HepG2 (cell line): ENCODE results near the gene ASH1L.
"Not testable (repeated sequence)": the region's sequence is repeated elsewhere in the genome, so short reads cannot be mapped to it uniquely, and the experiment has no call there.

Source experiments
- EP300 ChIP-seq, 3 experiments: sonication (generic) in 1 of 3; formaldehyde crosslinking in 1 of 3; IDR thresholded peaks; 2 replicates each; pipeline versions ENCODE4 v1.5.1 to v1.6.1; 2011 to 2020; ENCODE audit warnings: low read depth in 2 of 3, low read length in 2 of 3, borderline replicate concordance in 1 of 3, improper control_type of control experiment in 1 of 3, mild to moderate bottlenecking in 1 of 3, missing genetic modification reagents in 1 of 3, moderate library complexity in 1 of 3
- FOXA3 ChIP-seq: IDR thresholded peaks from 2 replicates; pipeline ENCODE4 v1.6.1; 2016; ENCODE audit warnings: missing genetic modification reagents, missing compliant biosample characterization
- MAFF ChIP-seq: IDR thresholded peaks from 2 replicates; pipeline ENCODE4 v1.6.1; 2011; ENCODE audit warnings: low read depth, low read length, improper control_type of control experiment
- NCOA1 ChIP-seq: sonication (generic); formaldehyde crosslinking; IDR thresholded peaks from 2 replicates; pipeline ENCODE4 v1.9.0; 2021; ENCODE audit warnings: missing genetic modification reagents
- POLR2A ChIP-seq, 2 experiments: IDR thresholded peaks; 2 replicates each; pipeline ENCODE4 v1.6.1; 2011; ENCODE audit warnings: low read depth in 2 of 2, low read length in 2 of 2, mild to moderate bottlenecking in 1 of 2, moderate library complexity in 1 of 2; ENCODE audit not compliant: insufficient read depth in 1 of 2
- RFX5 ChIP-seq: IDR thresholded peaks from 2 replicates; pipeline ENCODE4 v1.6.1; 2011; ENCODE audit warnings: low read depth, low read length, improper control_type of control experiment
- ZNF777 ChIP-seq: sonication (generic); formaldehyde crosslinking; IDR thresholded peaks from 2 replicates; pipeline ENCODE4 v1.4.0; 2020; ENCODE audit warnings: missing genetic modification reagents
- TF ChIP-seq, protein P1 (sequence below): sonication (generic); formaldehyde crosslinking; IDR thresholded peaks from 2 replicates; pipeline ENCODE4 v1.5.0; 2020; ENCODE audit warnings: mild to moderate bottlenecking, missing genetic modification reagents, moderate library complexity
- TF ChIP-seq, protein P2 (sequence below): sonication (generic); formaldehyde crosslinking; IDR thresholded peaks from 2 replicates; pipeline ENCODE4 v1.5.1; 2020; ENCODE audit warnings: missing genetic modification reagents, mild to moderate bottlenecking, borderline replicate concordance

DNA sequence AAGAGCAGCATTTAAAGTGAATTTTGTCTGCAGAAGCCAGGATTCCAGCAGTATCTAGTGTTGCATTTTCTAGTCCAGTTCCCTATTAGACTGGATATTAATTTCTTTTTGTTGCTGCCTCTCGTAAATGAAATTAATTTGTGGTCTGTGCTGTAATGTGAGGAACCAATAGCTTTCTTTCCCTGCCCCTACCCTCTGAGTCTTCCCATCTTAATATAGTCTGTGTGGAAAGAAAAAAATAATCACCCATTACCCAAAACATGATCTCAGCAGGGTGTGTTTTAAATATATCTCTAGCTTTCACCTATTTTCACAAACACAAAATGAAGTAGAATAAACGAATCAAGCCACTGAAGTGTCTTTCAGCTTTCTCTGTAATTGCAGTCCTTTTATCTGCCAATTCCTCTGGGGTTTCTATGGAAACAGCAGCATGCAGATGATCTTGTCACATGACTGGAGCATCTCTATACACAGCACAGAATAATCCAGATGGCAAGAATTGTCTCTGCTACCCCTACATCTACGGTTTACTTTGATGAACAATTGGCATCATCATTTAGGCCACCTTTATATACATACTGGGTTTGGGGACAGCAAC is 33.4 kb upstream of the ASH1L start:
- not testable (repeated sequence) for TF ChIP-seq EP300 (IDR thresholded peaks at IDR 0.05; ENCODE audit: low read depth in 2 of 2, low read length in 2 of 2); EP300 (CRISPR knock-in tag; IDR thresholded peaks at IDR 0.05; ENCODE audit: borderline replicate concordance); MAFF; ZNF777; FOXA3; POLR2A (IDR thresholded peaks at IDR 0.05; ENCODE audit: insufficient read depth in 1 of 2, low read depth in 2 of 2, low read length in 2 of 2); RFX5; NCOA1 (CRISPR knock-in tag)
- TF ChIP-seq, protein P1, sequence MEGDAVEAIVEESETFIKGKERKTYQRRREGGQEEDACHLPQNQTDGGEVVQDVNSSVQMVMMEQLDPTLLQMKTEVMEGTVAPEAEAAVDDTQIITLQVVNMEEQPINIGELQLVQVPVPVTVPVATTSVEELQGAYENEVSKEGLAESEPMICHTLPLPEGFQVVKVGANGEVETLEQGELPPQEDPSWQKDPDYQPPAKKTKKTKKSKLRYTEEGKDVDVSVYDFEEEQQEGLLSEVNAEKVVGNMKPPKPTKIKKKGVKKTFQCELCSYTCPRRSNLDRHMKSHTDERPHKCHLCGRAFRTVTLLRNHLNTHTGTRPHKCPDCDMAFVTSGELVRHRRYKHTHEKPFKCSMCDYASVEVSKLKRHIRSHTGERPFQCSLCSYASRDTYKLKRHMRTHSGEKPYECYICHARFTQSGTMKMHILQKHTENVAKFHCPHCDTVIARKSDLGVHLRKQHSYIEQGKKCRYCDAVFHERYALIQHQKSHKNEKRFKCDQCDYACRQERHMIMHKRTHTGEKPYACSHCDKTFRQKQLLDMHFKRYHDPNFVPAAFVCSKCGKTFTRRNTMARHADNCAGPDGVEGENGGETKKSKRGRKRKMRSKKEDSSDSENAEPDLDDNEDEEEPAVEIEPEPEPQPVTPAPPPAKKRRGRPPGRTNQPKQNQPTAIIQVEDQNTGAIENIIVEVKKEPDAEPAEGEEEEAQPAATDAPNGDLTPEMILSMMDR (CRISPR knock-in tag), result not testable (repeated sequence)
- TF ChIP-seq, protein P2, sequence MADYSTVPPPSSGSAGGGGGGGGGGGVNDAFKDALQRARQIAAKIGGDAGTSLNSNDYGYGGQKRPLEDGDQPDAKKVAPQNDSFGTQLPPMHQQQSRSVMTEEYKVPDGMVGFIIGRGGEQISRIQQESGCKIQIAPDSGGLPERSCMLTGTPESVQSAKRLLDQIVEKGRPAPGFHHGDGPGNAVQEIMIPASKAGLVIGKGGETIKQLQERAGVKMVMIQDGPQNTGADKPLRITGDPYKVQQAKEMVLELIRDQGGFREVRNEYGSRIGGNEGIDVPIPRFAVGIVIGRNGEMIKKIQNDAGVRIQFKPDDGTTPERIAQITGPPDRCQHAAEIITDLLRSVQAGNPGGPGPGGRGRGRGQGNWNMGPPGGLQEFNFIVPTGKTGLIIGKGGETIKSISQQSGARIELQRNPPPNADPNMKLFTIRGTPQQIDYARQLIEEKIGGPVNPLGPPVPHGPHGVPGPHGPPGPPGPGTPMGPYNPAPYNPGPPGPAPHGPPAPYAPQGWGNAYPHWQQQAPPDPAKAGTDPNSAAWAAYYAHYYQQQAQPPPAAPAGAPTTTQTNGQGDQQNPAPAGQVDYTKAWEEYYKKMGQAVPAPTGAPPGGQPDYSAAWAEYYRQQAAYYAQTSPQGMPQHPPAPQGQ, result not testable (repeated sequence)
